GM21360 (cell line): ENCODE measurements around the gene ILK.

Source experiments
- ATAC-seq: cut with Tn5 transposase; IDR thresholded peaks from one replicate; pipeline ENCODE4 v1.9.1; 2021; ENCODE audit warnings: mild to moderate bottlenecking, moderate library complexity; ENCODE audit not compliant: unreplicated experiment

The ILK gene

DNA sequence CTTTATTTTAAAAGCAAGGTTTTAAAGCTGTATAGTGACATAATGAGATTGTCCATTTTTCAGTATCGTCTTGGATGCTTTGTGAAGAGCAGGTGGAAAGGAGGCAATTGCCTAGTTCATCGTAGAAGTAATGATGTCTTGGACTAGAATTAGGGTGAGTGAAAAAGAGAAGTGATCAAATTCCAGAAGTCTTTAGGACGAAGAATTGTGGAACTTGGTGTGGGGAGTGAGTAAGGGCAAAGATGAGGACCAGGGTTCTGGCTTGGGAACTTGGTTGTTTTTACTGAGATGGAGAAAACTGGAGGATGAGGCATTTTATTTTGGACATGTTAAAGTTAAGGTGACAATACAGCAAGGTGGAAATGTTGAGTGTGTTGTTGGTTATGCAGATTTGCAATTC is 1.2 kb downstream of the ILK start:
- ATAC-seq: no peak

DNA sequence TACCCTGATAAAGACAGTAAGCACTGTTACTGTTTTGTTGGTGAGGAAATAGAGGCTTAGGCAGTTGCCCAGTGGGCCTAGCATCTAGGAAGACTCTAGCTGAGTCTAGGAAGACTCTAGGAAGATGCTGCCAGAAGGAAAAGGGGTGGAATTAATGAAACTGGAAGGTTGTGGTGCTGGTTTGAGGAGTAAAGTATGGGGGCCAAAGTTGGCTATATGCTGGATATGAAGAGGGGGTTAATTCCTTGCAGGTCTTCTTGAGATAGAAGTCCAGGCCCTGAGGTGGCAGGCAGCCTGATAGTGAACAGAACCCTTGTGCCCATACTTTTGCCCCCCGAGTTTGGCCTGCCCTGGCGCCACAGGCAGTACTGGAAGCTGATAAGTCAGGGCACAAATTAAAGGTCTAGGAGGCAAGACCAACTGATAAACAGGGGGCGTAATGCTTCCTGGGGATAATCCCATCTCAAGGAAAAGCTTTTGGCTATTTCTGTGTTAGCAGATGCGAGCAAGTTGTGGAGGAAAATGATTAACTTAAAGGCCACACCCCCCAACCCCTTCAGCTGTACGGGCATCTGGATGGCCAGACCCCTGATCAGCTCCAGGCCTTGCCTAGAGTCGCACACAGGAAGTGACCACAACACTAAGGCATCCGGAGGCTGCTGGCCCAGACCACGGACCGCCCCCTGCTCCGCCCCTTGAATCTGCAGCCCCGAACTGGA is 3.1 kb downstream of the ILK start:
- ATAC-seq: peak; percentile 35

DNA sequence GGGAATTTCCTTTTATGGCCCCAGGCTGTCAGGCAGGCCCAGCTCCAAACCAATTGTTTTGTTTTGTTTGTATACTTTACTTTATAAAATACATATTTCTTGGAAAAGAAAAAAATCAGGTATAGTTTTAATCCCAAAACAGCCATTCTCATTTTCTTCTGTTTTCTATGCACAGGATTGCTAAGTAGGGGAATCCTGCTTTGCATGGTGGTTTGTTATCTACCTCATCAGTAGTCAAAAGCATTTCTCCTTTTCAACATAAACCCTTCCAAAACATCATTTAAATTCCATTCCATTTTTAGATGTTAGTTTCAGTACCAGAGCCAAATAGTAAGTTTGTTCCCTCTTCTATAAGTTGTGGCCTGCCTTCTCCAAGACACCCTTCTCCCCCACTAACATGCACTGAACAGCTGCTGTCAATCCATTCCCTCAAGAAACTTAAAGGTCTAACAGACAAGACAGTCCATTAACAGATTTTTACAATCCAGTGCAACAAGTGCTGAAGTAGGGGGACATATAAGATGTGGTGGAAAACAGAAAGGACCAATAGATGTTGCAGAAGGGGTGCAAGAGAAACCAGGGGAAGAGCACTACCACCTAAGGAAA is 3.7 kb downstream of the ILK start:
- ATAC-seq: no peak

DNA sequence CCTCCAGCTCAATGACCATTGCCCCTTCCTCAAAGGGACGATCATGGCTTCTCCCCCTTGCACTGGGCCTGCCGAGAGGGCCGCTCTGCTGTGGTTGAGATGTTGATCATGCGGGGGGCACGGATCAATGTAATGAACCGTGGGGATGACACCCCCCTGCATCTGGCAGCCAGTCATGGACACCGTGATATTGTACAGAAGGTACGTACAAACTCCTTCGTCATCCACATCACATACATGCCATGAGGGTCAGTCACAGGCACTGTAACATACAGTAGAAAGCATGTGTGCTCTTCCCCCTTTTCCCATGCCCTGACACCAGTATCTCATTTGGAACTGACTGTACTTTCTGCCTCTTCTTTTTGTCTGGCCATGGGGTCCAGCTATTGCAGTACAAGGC is 4.4 kb downstream of the ILK start:
- ATAC-seq: no peak

DNA sequence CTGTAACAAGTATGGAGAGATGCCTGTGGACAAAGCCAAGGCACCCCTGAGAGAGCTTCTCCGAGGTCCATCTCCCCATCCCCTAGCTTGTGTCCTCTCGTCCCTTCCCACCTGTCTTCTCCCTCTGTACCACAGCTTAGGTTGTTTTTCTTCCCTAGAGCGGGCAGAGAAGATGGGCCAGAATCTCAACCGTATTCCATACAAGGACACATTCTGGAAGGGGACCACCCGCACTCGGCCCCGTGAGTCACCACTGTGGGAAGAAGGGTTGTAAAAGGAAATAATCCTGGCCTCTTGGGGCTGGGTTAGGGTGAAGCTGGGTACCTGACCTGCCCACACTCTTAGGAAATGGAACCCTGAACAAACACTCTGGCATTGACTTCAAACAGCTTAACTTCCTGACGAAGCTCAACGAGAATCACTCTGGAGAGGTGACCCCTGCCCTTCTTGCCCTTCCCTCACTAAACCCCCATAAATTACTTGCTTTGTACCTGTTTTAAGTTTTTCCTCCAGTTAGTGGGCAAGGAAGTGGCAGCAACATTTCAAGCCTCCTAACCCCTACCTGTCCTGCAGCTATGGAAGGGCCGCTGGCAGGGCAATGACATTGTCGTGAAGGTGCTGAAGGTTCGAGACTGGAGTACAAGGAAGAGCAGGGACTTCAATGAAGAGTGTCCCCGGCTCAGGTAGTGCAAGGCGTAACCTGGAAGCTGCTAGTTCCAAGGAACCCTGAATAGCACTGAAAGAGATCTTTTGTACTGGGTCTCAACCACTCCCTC is 5.3 kb downstream of the ILK start:
- ATAC-seq: no peak

DNA sequence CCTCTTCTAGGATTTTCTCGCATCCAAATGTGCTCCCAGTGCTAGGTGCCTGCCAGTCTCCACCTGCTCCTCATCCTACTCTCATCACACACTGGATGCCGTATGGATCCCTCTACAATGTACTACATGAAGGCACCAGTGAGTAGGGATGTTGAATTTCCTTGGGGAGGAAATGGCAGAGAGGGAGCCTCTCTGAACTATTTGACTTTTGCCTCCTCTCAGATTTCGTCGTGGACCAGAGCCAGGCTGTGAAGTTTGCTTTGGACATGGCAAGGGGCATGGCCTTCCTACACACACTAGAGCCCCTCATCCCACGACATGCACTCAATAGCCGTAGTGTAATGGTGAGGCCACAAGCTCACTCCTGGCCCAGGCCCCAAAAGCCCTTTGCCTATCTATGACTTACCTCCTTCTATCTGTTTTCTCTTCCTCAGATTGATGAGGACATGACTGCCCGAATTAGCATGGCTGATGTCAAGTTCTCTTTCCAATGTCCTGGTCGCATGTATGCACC is 6.0 kb downstream of the ILK start:
- ATAC-seq: no peak

DNA sequence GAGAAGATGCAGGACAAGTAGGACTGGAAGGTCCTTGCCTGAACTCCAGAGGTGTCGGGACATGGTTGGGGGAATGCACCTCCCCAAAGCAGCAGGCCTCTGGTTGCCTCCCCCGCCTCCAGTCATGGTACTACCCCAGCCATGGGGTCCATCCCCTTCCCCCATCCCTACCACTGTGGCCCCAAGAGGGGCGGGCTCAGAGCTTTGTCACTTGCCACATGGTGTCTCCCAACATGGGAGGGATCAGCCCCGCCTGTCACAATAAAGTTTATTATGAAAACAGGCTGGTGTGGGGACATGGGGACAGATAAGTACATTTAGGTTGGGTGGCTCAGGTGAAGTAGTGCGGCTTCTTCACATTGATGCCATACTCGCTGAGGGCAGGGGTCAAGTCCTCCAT is 7.0 kb downstream of the ILK start:
- ATAC-seq: no peak

DNA sequence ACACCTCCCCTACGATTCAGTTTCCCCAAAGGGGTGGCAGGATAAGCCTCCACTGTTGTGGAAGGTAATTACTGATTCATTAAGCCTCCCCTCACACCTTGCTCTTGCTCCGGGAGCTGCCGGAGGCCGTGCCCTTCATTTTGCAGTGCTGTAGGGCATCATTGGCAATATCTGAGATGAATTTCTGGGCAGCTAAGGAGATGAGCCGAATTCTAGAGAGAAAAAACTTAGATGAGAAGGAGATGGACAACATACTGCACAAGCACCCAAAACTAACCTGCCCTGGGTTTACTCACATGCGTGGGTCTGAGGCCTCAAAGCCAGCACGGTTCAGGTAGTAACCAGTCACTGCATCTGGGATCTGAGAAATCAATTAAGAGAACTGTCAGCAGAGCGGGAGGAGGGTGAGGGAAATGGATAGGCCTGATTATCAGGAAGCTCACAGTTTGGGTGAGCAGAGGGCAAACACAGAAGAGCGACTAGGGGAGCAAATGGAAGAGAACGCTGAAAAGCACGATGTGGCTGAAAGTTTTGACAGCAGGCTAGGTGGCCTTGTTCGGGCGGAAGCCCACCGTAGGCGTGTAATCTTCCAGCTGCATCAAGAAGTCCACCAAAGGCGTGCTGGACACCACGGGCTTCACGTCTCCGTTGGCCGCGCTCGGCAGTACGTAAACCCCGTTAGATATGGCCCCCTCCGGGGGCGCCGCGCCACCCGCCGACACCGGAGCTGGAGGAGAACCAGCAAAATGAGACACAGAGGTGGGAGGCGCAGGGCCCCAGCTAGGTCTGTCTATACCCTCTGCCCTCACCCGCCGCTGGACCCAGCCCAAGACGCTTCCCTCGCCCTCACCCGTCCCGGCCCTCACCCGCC is 7.8 kb downstream of the ILK start:
- ATAC-seq: peak; percentile 11

DNA sequence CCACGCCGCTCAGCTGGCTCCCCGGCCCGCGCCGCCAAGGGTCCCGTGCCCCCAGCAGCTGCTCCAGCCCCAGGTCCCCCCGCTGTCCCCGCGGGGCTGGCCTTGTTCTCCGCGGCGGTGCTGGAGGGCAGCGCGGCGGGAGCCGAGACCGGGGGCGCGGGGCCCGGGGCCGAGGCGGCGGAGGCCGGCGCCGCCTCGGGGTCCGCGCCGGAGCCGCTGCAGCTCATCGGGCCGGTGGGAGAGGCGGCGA is 8.3 kb downstream of the ILK start:
- ATAC-seq: no peak

DNA sequence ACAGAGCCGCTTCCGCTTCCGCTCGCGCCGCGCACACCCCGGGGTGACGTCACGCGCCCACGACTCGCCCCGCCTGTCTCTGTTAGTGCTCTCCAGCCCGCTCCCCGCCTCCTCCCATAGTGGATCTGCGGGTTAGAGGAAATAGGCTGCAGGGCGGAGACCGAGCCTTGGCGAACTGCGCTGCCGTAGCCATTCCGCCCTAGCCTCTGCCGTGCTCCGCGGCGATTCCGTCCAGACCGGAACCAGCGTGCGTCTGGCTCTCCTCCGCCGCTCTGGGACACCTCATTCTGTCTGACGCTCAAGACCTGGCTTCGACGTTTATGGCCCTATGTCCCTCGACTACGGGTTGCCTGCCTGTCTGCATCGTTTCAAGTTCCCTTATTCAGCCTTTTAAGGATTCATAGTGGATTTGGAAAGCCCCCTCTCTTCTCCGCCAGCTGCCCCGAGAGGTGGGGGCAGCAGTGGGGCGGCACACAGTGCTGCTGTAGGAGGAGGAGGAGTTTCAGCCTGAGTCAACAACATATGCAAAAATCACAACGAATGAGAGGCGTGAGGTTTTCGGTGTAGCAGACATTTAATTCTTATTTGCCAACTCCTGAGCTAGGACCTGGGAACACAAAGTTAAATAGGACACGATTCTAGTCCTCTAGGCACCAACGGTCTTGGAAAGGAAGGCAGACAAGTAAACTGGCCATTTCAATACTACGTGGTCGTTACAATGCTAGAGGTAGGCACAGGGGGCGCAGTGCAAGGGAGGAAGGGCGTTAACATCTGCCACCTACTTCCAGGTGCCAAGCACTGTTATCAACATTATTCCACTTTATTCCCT is 8.9 kb downstream of the ILK start, which contains the start of gene TAF10:
Gene TAF10, minus strand, starts transcription at position 4 of the 829 bp plus-strand sequence. CDS start 27 bp downstream, outside the sequence.
- peak; percentile 85 for ATAC-seq

DNA sequence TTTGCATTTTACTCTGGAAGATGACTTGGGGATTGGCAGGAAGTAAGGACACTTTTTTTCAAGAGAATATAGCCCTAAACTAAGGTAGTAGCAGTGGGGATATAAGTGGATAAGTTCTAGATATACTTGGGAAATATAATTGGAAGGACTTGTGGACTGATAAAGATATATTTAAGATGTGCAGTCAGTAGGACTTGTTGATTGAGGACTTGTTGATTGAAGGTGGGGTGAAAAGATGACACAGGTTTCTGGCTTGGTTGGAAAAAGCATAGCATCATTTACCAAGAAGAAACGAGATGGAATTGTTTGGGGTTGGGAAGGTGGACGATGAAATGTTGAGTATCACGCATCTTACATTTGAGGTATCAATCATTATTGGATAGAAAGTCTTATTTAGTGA is 9.9 kb downstream of the ILK start:
- no peak for ATAC-seq

DNA sequence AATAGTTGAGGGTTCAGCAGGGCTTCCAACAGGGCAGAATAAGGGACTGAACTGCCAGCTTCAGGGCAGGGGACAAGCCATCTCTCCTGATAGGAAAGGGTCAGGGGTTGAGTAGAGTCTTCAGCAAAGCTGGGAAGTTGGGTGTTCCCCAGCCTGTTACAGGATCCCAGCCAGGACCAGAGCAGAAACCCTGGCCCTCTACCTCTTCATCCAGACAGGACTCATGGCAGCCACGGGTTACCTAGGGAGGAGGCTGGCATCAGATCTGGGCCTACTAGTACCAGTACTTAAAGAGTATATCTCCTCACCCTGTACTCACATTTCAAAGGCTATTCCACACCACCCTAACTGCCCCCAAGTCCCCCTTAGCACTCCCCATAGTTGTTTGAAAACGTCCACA is 10.9 kb downstream of the ILK start:
- no peak for ATAC-seq

DNA sequence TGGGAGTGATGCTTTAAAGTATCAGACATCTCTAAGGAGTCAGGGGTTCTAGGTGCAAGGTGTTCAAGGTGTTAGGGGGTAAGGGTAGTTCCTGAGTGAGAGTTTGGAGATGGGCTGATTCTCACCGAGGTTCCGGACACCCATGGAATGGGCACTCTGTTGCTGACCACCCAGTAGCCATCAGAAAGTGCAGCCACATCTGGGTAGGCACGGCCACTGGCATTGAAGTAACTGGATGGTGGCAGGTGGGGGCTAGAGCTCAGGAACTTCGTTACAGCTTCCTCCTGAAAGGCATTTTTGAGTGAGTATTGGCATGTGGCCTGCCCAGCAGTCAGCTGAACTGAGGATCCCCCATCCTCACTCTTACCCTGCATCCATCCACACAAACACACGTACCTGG is 11.5 kb downstream of the ILK start:
- no peak for ATAC-seq

DNA sequence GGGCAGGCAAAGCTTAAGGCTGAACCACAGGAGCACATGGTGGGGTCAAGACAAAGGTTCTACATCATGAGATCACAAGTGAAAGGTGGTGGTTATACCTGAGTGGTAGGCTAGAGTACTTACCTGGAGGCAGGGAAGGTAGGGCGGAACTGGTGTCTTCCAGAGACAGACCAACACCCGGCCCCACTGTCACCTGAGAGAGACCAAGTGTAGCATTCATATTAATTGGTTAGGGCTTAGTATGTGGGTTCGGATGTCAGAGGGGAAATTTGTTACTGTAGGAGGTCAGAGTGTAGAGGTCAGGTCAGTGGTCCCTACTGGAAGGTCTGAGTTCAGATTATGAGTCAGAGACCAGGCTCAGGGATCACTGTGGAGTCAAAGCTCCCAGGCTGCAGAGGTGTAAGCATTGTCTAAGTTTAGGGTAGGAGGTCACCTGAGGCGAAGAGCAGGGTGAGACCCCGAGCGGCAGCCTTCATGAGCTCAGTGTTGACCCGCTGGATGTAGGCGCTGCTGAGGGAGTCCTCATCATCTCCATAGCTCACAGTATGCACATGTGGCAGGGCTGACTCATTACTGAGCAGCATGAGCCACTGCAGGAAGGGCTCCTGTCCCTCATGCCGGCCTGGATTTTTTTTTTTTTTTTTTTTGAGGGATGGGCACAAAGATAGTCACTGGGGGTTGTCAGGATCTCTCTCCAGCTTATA is 12.5 kb downstream of the ILK start:
- ATAC-seq: no peak

DNA sequence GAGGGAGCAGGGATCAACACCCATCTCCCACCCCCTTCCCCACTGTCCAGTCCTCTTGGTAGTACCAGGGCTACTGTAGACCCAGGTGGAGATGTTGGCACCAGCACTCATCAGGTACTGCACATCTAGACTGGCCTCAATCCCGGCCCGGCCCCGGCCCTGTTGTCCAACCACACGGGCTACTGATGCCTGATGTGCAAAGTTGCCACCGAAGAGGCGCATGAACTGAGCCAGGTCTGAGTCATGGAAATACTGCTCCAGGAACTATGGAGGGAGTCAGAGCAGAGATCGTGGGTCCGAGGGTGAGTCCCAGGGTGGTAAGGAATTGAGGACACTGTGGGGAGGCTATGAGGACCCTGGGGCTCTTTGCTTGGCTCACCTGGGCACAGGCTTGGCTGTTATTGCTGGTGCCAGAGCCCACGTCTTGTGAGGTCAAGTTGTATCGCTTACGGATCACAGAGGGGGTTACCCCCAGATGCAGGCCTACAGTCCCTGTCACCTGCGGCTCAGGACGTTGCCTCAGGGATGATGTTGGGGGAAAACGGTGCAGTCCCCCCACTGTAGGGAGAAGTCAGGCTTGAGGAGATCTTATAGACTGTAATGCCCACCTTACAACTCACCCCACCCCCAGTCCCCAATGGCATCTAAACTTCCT is 13.1 kb downstream of the ILK start:
- no peak for ATAC-seq

DNA sequence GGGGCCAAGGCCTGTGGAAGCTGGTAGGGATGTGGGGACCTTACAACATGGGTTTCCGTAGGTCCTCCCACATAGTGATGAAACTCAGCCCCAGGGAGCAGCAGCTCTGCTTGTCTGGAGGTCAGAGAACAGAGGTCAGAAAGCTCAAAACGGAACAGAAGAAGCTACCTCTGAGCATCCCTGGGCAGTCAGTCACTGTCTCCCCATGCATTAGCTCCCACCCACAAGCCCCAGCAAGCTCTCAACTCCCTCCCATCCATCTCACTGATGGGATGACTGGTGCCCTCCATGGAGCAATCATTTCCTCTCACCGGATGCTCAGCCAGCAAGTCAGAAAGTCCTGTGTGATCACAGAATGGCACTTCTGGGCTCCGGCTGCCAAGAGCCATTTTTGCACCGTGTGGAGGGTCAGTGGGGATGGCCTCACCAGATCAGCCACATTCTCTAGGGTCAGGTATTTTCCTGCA is 13.8 kb downstream of the ILK start:
- ATAC-seq: no peak

DNA sequence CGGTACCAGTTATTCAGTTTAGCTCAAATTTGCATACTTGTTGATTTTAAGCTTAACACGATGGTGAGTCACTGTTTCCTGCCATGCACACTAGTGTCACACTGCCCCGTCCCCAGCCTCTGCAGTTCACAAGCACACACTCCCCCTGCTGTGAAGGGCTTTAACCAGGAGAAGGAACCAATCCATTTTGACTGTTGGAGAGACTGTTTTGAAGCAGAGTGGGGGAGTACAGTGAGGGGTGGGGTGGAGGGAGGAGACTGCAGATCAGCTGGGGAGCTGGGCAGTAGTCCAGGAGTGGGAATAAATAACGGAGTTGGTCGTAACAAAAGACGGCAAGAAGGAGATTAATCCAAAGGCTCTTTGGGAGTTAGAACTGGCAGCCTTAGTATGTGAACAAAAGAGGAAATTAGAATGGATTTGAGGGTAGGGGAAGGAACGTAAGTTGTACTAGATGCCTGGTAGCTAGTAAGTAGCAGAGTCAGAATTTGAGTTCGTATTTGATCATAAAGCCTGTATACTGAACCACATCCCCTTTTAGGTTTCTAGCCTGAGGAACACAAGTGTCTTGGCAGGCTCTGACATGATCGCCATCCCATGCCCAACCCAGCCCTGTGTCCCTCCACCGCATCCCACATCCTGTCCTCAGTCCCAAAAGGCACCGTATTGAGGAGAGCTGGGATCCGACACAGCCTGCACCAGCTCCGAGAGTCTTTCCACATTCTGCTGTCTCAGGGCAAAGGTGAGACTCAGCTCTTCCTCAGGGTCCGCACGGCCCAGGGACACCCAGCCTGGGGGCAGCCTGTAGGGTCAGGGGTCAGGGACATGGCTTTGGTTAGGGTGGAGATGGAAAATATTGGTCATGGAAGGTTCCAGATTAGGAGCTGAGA is 14.8 kb downstream of the ILK start:
- ATAC-seq: no peak
